SK-N-SH (cell line): ENCODE measurements around the gene CEP170B. TPM values are rescaled to one million over a fixed set of nuclear protein-coding genes. Genes with fewer than 3 reads are reported as not detected.

ENCODE experiments used
- CTCF ChIA-PET: fragments of 300-600, 350-600 bp; formaldehyde crosslinking; extraction: SDS; loops from one replicate; lab custom pipeline; 2021; lab: Yijun Ruan, JAX
- POLR2A ChIA-PET: fragments of 350-600 bp; sonication (Branson Sonifier 250); formaldehyde crosslinking; extraction: SDS; loops from one replicate; lab custom pipeline; 2020; ENCODE audit warnings: antibody characterized with exemption, inconsistent platforms; lab: Yijun Ruan, JAX
- DNase-seq: peaks from one replicate; pipeline ENCODE4 v3.0.0; 2012
- H2AFZ ChIP-seq: fragments of 200-600 bp; sonication (generic); 2 replicates; pipeline ENCODE4 v1.8.1; 2016; ENCODE audit warnings: antibody characterized with exemption, mild to moderate bottlenecking, low read depth
- H3F3A ChIP-seq: fragments of 200-600 bp; sonication (generic); replicated peaks from 2 replicates; pipeline ENCODE3; 2016; ENCODE audit warnings: antibody characterized with exemption, mild to moderate bottlenecking; ENCODE audit not compliant: insufficient read depth
- H3K27ac ChIP-seq, 2 experiments: fragments of 200-500 bp in 1 of 2; fragments of 200-600 bp in 1 of 2; sonication (Bioruptor generic) in 1 of 2; sonication (generic), shearing (Covaris generic) in 1 of 2; 2 replicates each; pipeline versions ENCODE4 v1.5.1 to v1.6.1; 2014 to 2016; ENCODE audit warnings: low read depth in 2 of 2, inconsistent platforms in 1 of 2, low read length in 1 of 2, mild to moderate bottlenecking in 1 of 2, mixed read lengths in 1 of 2
- H3K27me3 ChIP-seq: fragments of 200-600 bp; sonication (generic), shearing (Covaris generic); 2 replicates; pipeline ENCODE4 v1.6.1; 2016; ENCODE audit warnings: mixed run types; ENCODE audit not compliant: insufficient read depth
- H3K36me3 ChIP-seq, 2 experiments: fragments of 200-500 bp in 1 of 2; fragments of 200-600 bp in 1 of 2; sonication (Bioruptor generic) in 1 of 2; sonication (generic) in 1 of 2; replicated peaks in 1 of 2; 2 replicates each; pipeline versions ENCODE3 to v1.5.1; 2014 to 2016; ENCODE audit warnings: low read length in 1 of 2, mild to moderate bottlenecking in 1 of 2; ENCODE audit not compliant: insufficient read depth in 2 of 2, control insufficient read depth in 1 of 2
- H3K4me1 ChIP-seq, 2 experiments: fragments of 200-500 bp in 1 of 2; fragments of 200-600 bp in 1 of 2; sonication (Bioruptor generic) in 1 of 2; sonication (generic), shearing (Covaris generic) in 1 of 2; 2 replicates each; pipeline versions ENCODE4 v1.5.1 to v1.6.1; 2014 to 2016; ENCODE audit warnings: low read depth in 1 of 2, low read length in 1 of 2, mixed run types in 1 of 2; ENCODE audit not compliant: insufficient read depth in 2 of 2, control insufficient read depth in 1 of 2
- H3K4me2 ChIP-seq: fragments of 200-600 bp; sonication (generic), shearing (Covaris generic); 2 replicates; pipeline ENCODE4 v1.6.1; 2017; ENCODE audit warnings: mixed run types
- H3K4me3 ChIP-seq, 2 experiments: fragments of 200-500 bp in 1 of 2; fragments of 200-600 bp in 1 of 2; sonication (Bioruptor generic) in 1 of 2; sonication (generic), shearing (Covaris generic) in 1 of 2; 2 replicates each; pipeline versions ENCODE4 v1.5.1 to v1.8.1; 2014 to 2016; ENCODE audit warnings: low read depth in 2 of 2, inconsistent platforms in 1 of 2, low read length in 1 of 2, mild to moderate bottlenecking in 1 of 2, mixed read lengths in 1 of 2, moderate library complexity in 1 of 2
- H3K79me2 ChIP-seq: fragments of 200-600 bp; sonication (generic); 2 replicates; pipeline ENCODE4 v1.8.1; 2017; ENCODE audit warnings: mild to moderate bottlenecking; ENCODE audit not compliant: insufficient read depth
- H3K9ac ChIP-seq: fragments of 200-600 bp; sonication (generic); 2 replicates; pipeline ENCODE4 v1.6.1; 2017; ENCODE audit warnings: mixed run types
- H3K9me2 ChIP-seq: fragments of 200-600 bp; sonication (generic); 2 replicates; pipeline ENCODE4 v1.6.1; 2017; ENCODE audit warnings: mixed run types
- H3K9me3 ChIP-seq: fragments of 200-600 bp; sonication (generic); 2 replicates; pipeline ENCODE4 v1.6.1; 2017; ENCODE audit warnings: mixed run types, mild to moderate bottlenecking, moderate library complexity
- H4K20me1 ChIP-seq: fragments of 200-600 bp; sonication (generic); 2 replicates; pipeline ENCODE4 v1.6.1; 2017; ENCODE audit warnings: mild to moderate bottlenecking, mixed run types; ENCODE audit not compliant: insufficient read depth
- CHD2 ChIP-seq: fragments of 150-350 bp; IDR thresholded peaks from 2 replicates; pipeline ENCODE4 v1.6.1; 2018; ENCODE audit warnings: low read length; ENCODE audit not compliant: partially characterized antibody
- ELF1 ChIP-seq: IDR thresholded peaks from 2 replicates; pipeline ENCODE4 v1.4.0; 2012
- FOXM1 ChIP-seq: IDR thresholded peaks from 2 replicates; pipeline ENCODE4 v1.4.0; 2012; ENCODE audit warnings: low read depth, mild to moderate bottlenecking
- GATA2 ChIP-seq: sonication (generic); formaldehyde crosslinking; IDR thresholded peaks from 2 replicates; pipeline ENCODE4 v1.5.0; 2020; ENCODE audit warnings: mild to moderate bottlenecking, missing genetic modification reagents
- IRF3 ChIP-seq: fragments of 150-350 bp; IDR thresholded peaks from 2 replicates; pipeline ENCODE4 v1.6.1; 2016; ENCODE audit warnings: mild to moderate bottlenecking, low read depth, low read length
- JUND ChIP-seq: IDR thresholded peaks from 2 replicates; pipeline ENCODE4 v1.4.0; 2012
- MEF2A ChIP-seq: IDR thresholded peaks from 2 replicates; pipeline ENCODE4 v1.4.0; 2012; ENCODE audit warnings: low read depth, borderline replicate concordance
- MXI1 ChIP-seq: IDR thresholded peaks from 2 replicates; pipeline ENCODE4 v1.6.1; 2012; ENCODE audit warnings: mild to moderate bottlenecking, low read depth, low read length, improper control_type of control experiment
- PBX3 ChIP-seq: IDR thresholded peaks from 2 replicates; pipeline ENCODE4; 2012
- RCOR1 ChIP-seq: fragments of 150-350 bp; IDR thresholded peaks from 2 replicates; pipeline ENCODE4 v1.6.1; 2017; ENCODE audit warnings: antibody characterized with exemption, low read length
- REST ChIP-seq: IDR thresholded peaks from 2 replicates; pipeline ENCODE4 v1.6.1; 2012; ENCODE audit warnings: mild to moderate bottlenecking, low read depth, low read length, moderate library complexity
- SIN3A ChIP-seq: IDR thresholded peaks from 2 replicates; pipeline ENCODE4 v1.6.1; 2012; ENCODE audit warnings: low read depth, mild to moderate bottlenecking, low read length, moderate library complexity, borderline replicate concordance
- SMC3 ChIP-seq: IDR thresholded peaks from 2 replicates; pipeline ENCODE4 v1.6.1; 2012; ENCODE audit warnings: low read depth, low read length, improper control_type of control experiment
- TEAD4 ChIP-seq: IDR thresholded peaks from 2 replicates; pipeline ENCODE4 v1.4.0; 2012; ENCODE audit warnings: mild to moderate bottlenecking, borderline replicate concordance; ENCODE audit not compliant: insufficient read depth
- YY1 ChIP-seq: IDR thresholded peaks from 2 replicates; pipeline ENCODE4 v1.4.0; 2012; ENCODE audit warnings: low read depth, mild to moderate bottlenecking
- WGBS: methylation state at CpG from one replicate; pipeline ENCODE4 v1.1.6; 2017; ENCODE audit warnings: low lambda C conversion rate; 5-methylcytosine and 5-hydroxymethylcytosine counted together
- polyA plus RNA-seq, 3 experiments: library from polyadenylated mRNA; depleted of rRNA; stranded (reverse); fragments of >200 nt; gene quantifications; 2 replicates each; pipeline ENCODE4 v1.2.3, GENCODE V29; 2012

Gene CEP170B
- polyA plus RNA-seq, 1 of the 3 experiments (the other 2 are of a cell fraction), result 11.0 TPM

GRCh38 chr14:104845033-104845666 is 19.9 kb upstream of the CEP170B start:
- Histone ChIP-seq H3K9me2 (no peaks in the 10 kb centered on the region), H3K79me2 (no peaks in the 10 kb centered on the region), H4K20me1 (no peaks in the 10 kb centered on the region), H3K27me3 (peaks cover 42% of the 10 kb centered on the region), H3K4me1 (no peaks in the 10 kb centered on the region; a peak in 1 of 4 replicates), H3K4me2 (no peak overlapping the region), H2AFZ (no peak overlapping the region), H3K9ac (no peak overlapping the region), H3K4me3 (no peak overlapping the region), H3K27ac (no peak overlapping the region), H3F3A (no peaks in the 10 kb centered on the region), H3K9me3 (no peaks in the 10 kb centered on the region), H3K36me3 (no peaks in the 10 kb centered on the region)
- DNase-seq, result no peak
- CTCF ChIA-PET, result interaction anchor here (1.0 to 1.1 kb wide), 2 partner anchors 18 to 120 kb away, joined by 3 to 4 read pairs; no protein-coding TSS in a partner anchor
- POLR2A ChIA-PET, result no interaction called here
- TF ChIP-seq FOXM1, result no peak
- no peak for TF ChIP-seq JUND
- TF ChIP-seq SIN3A, result no peak
- no peak for TF ChIP-seq REST
- no peak for TF ChIP-seq YY1
- TF ChIP-seq SMC3, result no peak
- no peak for TF ChIP-seq CHD2
- no peak for TF ChIP-seq TEAD4
- TF ChIP-seq GATA2 (CRISPR knock-in tag), result no peak
- TF ChIP-seq IRF3, result no peak
- TF ChIP-seq RCOR1, result no peak
- no peak for TF ChIP-seq ELF1
- TF ChIP-seq MEF2A, result no peak
- TF ChIP-seq PBX3, result no peak
- TF ChIP-seq MXI1, result no peak
- WGBS, result 59% methylated on average over 2 of the region's 4 CpGs
